ENCODE measurements around the gene LRRFIP2. TPM values are rescaled to one million over a fixed set of nuclear protein-coding genes. Genes with fewer than 3 reads are reported as not detected.

The LRRFIP2 gene
- total RNA-seq, 1 donor from 2014 or later = 50.7 TPM

DNA sequence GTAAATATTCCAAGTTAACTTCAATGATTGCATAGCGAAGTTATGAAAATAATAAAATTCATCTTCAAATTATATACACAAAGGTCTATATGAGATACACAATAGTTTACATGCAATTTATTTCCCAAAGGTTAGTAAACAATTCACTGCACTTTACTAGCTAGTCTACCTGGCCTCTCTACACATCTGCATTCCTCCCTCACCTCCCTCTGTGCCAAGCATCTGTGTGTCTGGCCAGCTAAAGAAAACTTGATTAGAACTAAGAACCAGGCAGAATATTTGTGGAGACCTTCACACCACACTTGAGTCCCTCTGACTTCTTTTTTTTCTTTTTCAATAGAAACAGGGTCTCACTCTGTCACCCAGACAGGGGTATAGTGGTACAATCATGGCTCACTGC is 61.4 kb downstream of the LRRFIP2 start:
- no peak overlapping the region for H3K27ac Mint-ChIP-seq (ENCODE audit: unreplicated experiment)
- peaks cover 58% of the 10 kb centered on the region for H3K4me1 Mint-ChIP-seq (ENCODE audit: low read depth)
- no peak for DNase-seq (ENCODE audit: low spot score)
- H3K9me3 Mint-ChIP-seq (ENCODE audit: low read depth) = no peaks in the 10 kb centered on the region
- H3K27me3 Mint-ChIP-seq (ENCODE audit: low read depth) = no peaks in the 10 kb centered on the region
- TF ChIP-seq, protein P1, sequence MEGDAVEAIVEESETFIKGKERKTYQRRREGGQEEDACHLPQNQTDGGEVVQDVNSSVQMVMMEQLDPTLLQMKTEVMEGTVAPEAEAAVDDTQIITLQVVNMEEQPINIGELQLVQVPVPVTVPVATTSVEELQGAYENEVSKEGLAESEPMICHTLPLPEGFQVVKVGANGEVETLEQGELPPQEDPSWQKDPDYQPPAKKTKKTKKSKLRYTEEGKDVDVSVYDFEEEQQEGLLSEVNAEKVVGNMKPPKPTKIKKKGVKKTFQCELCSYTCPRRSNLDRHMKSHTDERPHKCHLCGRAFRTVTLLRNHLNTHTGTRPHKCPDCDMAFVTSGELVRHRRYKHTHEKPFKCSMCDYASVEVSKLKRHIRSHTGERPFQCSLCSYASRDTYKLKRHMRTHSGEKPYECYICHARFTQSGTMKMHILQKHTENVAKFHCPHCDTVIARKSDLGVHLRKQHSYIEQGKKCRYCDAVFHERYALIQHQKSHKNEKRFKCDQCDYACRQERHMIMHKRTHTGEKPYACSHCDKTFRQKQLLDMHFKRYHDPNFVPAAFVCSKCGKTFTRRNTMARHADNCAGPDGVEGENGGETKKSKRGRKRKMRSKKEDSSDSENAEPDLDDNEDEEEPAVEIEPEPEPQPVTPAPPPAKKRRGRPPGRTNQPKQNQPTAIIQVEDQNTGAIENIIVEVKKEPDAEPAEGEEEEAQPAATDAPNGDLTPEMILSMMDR (IDR thresholded peaks at IDR 0.05) = no peak
- no peaks in the 10 kb centered on the region for H3K36me3 Mint-ChIP-seq (ENCODE audit: low read depth)
- no peak overlapping the region for H3K4me3 Mint-ChIP-seq (ENCODE audit: unreplicated experiment)

DNA sequence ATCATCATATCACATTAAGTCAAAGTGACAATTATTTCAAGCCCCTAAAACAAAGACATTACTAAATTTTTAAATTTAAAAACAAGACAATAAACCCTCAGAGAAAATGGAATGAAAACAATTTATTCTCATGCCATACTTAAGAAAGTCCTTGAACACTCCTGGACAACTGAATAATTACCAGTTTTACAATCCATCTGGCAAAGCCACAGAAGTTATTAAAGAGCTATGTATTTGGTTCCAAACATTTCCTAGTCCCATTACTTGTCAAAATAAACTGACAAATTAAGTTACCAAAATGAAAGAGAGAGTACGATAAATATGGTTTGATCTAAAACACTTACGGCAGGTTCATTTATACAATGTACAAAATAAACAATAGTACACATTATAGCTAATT is 63.2 kb downstream of the LRRFIP2 start:
- TF ChIP-seq, protein P1 (IDR thresholded peaks at IDR 0.05) = no peak
- H3K36me3 Mint-ChIP-seq (ENCODE audit: low read depth) = no peaks in the 10 kb centered on the region
- H3K27ac Mint-ChIP-seq (ENCODE audit: unreplicated experiment) = no peak overlapping the region
- H3K4me3 Mint-ChIP-seq (ENCODE audit: unreplicated experiment) = no peak overlapping the region
- peaks cover 58% of the 10 kb centered on the region for H3K4me1 Mint-ChIP-seq (ENCODE audit: low read depth)
- no peak for DNase-seq (ENCODE audit: low spot score)
- no peaks in the 10 kb centered on the region for H3K9me3 Mint-ChIP-seq (ENCODE audit: low read depth)
- H3K27me3 Mint-ChIP-seq (ENCODE audit: low read depth) = no peaks in the 10 kb centered on the region

DNA sequence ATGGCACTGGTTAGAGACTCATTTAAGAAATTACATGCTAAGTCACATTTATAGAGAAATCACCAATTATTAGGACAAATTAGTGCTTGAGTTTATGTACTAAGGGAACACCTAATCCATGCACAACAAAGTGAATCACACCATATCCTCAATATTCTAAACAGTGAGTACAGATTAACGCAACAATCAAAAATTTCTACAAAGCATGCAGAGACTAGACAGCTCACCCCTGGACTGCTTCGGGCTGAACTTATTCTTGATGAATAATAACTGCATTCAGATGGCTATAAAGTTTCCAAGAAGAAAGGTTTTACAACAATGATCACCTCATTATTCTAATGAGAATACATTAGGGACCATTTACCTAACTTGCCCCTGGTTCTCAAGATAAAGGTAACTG is 66.5 kb downstream of the LRRFIP2 start:
- TF ChIP-seq, protein P1 (IDR thresholded peaks at IDR 0.05) = no peak
- H3K4me1 Mint-ChIP-seq (ENCODE audit: low read depth) = peaks cover 37% of the 10 kb centered on the region
- H3K4me3 Mint-ChIP-seq (ENCODE audit: unreplicated experiment) = no peak overlapping the region
- no peak for DNase-seq (ENCODE audit: low spot score)
- no peaks in the 10 kb centered on the region for H3K27me3 Mint-ChIP-seq (ENCODE audit: low read depth)
- H3K9me3 Mint-ChIP-seq (ENCODE audit: low read depth) = no peaks in the 10 kb centered on the region
- no peak overlapping the region for H3K27ac Mint-ChIP-seq (ENCODE audit: unreplicated experiment)
- peaks cover 2% of the 10 kb centered on the region for H3K36me3 Mint-ChIP-seq (ENCODE audit: low read depth)

DNA sequence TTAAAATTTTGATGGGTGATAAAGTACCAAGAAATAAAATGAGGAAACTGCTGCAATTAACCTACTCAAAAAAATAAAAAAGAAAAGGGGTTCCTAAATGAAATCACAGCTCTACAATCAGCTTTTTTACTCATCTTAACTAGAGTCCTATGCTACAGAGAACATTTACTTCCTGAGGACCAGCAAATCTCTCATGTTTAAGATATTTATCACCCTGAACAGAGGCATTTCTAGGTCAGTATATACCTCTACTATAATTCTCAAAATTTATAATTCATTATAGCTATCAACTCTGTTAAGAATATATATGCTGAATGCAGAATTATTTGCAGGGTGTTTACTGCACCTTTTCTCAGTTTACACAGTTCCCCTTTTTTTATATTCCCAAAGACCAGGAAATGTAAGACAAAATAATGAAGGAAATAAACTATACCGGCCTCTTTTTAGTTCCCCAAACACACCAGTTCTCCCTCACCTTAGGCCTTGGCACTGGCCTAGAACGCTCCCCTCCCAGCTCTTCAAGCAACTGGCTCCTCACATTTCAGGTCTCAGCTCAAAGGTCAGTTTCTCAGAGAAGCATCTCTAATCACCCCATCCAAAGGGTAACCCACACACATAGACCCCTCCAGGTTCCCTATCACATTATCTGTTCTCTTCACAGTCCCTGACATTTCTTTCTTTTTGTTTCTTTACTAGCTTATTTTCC is 71.1 kb downstream of the LRRFIP2 start:
- no peak for DNase-seq (ENCODE audit: low spot score)
- Mint-ChIP-seq H3K4me1 (ENCODE audit: low read depth) (peaks cover 10% of the 10 kb centered on the region), H3K27ac (ENCODE audit: unreplicated experiment) (no peak overlapping the region), H3K36me3 (ENCODE audit: low read depth) (peaks cover 4% of the 10 kb centered on the region), H3K4me3 (ENCODE audit: unreplicated experiment) (no peak overlapping the region), H3K27me3 (ENCODE audit: low read depth) (no peaks in the 10 kb centered on the region), H3K9me3 (ENCODE audit: low read depth) (no peaks in the 10 kb centered on the region)
- TF ChIP-seq, protein P1 (IDR thresholded peaks at IDR 0.05) = no peak

- Mint-ChIP-seq H3K27ac (ENCODE audit: unreplicated experiment) (no peak overlapping the region), H3K4me1 (ENCODE audit: low read depth) (peaks cover 31% of the 10 kb centered on the region), H3K4me3 (ENCODE audit: unreplicated experiment) (no peak overlapping the region), H3K27me3 (ENCODE audit: low read depth) (no peaks in the 10 kb centered on the region), H3K36me3 (ENCODE audit: low read depth) (peaks cover 4% of the 10 kb centered on the region), H3K9me3 (ENCODE audit: low read depth) (no peaks in the 10 kb centered on the region)
- TF ChIP-seq, protein P1 (IDR thresholded peaks at IDR 0.05) = no peak
- no peak for DNase-seq (ENCODE audit: low spot score)
Measured at GRCh38 chr3:37100411-37100810, 74.0 kb downstream of the LRRFIP2 start.

All from chondrocyte (in vitro differentiated cells).